DMS79 (cell line): ENCODE measurements around the gene ZNF618.
"Not testable (repeated sequence)": the region's sequence is repeated elsewhere in the genome, so short reads cannot be mapped to it uniquely, and the experiment has no call there.

ENCODE experiments used
- DNase-seq: peaks from one replicate; lab custom pipeline; 2025; lab: John Stamatoyannopoulos, UW

The ZNF618 gene

DNA sequence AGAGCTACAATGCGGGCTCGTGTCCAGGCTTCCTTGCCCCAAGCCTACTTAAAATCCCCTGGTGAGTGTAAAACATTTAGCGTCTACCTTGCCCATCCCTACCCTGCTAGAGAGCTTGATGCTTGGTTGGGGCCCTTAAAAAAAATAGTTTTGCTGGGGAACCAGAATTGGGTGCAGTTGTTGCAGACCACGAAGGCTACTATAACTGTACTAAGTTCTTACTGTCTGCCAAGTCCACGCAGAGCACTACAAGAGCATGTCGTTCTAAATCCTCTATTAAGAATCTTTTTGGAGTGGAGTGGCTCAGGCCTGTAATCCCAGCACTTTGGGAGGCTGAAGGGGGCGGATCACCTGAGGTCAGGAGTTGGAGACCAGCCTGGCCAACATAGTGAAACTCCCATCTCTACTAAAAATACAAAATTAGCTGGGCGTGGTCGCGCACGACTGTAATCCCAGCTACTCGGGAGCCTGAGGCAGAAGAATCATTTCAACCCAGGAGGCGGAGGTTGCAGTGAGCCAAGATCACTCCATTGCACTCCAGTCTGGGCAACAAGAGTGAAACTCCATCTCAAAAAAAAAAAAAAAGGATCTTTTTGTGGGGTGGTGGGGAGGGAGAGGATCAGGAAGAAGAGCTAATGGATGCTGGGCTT is 206.8 kb downstream of the ZNF618 start:
- not testable (repeated sequence) for DNase-seq

DNA sequence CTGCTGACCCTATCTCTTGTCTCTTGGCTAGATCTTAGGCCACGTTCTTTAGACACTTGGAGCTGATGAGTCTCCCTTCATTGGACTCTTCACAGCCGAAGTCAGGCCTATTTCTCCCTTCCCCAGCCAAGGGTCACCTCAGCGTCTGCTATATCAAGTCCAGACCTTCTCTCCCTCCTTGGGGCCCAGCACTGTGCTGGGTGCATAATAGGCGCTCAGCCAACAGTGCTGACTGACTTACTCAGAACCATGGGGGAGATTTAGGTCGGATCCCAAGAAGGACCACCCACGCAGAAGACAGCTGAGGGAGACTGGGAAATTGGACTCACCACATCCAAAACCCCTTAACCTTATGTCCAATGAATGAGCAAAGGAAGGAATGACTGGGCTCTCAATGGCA is 207.6 kb downstream of the ZNF618 start:
- no peak for DNase-seq

- no peak for DNase-seq
Measured at GRCh38 chr9:114084282-114085073, 208.4 kb downstream of the ZNF618 start.

GRCh38 chr9:114085387-114085789 is 209.3 kb downstream of the ZNF618 start:
- DNase-seq: no peak

- no peak for DNase-seq
Measured at GRCh38 chr9:114086009-114086408, 209.9 kb downstream of the ZNF618 start.

DNA sequence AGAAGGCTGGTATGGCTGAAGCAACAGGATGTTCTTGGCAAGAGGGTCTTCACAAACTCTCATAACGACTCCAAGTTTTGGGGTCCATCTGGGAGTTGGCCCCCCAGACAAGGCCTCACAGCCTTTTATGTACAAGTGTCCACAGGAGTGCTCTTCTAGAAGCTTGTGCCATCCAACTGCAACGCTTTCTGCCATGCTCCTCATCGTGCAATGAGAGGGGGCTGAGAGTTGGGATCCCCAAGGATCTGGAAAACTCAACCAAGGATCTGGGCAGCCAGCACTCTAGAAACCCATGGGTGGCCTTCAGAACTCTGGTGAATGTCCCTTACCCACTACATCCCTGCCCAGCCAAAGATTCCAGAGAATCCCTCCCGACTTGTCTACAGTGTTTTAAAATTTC is 210.5 kb downstream of the ZNF618 start:
- DNase-seq: no peak

DNA sequence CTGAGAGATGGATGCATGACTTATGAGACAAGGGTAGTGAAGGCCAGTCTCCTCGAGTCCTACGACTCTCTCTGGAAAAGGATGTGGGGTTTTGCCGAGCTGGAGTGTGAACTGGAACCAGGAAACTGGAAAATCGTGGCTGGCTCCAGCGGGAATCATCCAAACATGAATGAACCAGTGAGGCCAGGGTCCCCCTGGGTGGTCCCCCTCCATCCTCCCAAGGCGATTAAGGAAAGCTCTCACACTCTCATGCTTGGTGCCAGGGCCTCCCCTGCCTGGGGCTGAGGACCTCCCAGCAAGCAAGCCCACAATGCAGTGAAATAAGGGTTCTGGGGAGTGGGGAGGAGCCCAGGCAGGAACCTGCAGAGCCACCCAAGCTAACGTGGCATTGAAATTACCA is 211.6 kb downstream of the ZNF618 start:
- no peak for DNase-seq

GRCh38 chr9:114088571-114089170 is 212.6 kb downstream of the ZNF618 start:
- DNase-seq: no peak

DNA sequence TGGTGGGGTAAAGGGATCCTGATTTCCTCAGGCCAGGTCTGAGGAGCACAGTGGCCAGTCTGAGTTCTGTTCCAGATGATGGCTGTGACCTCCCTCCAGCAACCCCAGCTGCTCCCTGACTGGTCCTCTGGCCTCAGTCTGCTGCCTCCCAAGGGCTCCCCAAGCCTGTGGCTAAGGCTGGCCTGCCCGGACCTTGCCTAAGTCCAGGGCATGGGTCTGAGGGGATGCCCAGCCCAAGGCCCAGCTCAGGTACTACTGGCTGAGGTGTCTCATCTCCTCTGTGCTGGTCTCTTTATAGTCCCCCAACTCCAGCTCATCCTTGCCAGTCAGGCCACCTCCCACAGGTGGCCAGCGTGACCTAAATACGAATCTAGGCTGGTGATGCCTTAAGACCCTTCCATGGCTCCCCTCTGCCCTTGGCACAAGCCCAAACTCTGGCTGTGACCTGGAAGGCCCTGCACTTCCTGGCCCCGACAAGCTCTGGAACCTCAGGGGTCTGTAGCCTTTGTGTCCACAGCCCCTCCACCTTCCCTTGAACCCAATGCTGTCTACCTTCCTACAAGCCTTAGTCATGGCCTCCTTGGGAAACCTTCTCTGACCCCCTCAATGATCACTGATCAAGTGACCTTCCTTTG is 213.2 kb downstream of the ZNF618 start:
- no peak for DNase-seq

DNA sequence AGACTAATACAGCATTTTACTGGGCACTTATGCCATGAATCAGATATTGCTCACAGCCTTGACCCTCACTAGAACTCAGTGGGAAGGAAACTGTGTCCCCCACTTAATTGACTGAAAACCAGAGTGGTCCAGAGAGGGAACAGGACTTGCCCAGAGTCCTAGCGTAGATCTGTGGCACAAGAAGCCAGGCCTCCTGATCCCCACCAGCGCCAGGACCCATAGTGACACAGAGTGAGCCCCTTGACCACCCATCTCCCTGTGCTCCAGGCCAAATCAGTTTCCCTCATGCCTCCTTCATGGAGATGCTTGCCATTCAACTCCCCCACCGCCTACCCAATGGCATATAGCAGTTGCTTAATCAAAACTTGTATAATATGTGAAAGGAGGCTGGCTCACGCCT is 214.7 kb downstream of the ZNF618 start:
- DNase-seq: no peak

- DNase-seq: no peak
Measured at GRCh38 chr9:114091711-114092110, 215.6 kb downstream of the ZNF618 start.

DNA sequence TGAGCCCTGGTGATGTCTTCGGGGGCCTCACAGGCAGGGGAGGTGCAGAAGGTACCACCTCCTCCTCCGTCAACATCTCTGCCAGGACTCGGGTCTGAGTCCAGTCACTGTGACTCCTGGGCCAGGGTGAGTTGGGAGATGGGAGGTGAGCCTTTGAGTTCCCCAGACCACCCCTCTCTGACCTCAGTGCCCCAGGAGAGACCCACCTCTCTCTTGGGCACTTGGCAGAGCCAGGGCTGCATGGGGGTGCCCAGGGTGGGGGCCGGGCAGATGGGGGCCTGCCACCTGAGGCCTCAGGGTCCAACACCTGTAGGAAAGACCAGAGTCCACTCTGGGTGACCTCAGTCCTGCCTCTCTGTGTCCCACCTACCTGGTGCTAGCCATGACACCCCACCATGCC is 216.2 kb downstream of the ZNF618 start:
- DNase-seq: no peak

- DNase-seq: no peak
Measured at GRCh38 chr9:114093031-114093471, 216.9 kb downstream of the ZNF618 start.

- no peak for DNase-seq
Measured at GRCh38 chr9:114093761-114094505, 217.8 kb downstream of the ZNF618 start.

DNA sequence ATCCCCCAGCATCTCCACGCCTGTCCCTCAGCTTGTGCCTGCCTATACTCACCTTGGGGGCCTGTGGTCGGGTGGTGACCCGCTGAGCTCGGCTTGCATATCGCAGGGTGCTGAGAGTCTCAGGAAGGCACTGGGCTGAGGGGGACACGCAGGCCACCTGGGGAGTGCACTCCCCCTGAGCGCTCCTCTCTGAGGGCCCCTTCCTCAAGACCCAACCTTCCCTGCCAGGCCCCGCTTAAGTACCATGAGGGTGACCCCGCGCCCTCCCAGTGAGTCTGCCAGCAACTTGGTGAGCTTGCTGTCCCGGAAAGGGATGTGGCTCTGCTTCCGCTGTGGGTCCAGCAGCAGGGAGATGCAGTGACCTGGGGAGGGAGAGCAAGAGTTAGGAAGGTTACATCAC is 218.9 kb downstream of the ZNF618 start:
- DNase-seq: no peak

DNA sequence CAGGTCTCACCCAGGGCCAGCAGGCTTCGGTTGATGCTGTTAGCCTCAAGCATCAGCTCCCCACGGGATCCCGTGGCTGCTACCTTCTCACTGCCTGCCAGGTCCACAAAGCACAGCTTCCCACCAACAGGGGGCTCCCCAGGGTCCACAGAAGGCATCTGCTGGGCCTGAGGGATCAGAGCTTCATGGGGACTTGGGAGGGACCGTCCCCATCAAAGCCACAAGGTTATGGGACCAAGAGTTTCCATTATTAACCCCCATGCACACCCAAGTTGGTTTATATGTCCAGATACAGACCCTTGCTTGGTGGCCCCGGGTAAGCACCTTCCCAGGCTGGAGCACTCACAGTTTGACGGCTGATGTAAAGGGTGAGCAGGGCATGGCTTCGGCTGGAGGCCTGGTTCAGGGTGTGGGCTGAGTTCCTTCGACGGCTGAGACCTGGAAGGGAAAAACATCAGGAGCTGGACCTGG is 220.0 kb downstream of the ZNF618 start:
- DNase-seq: no peak

- no peak for DNase-seq
Measured at GRCh38 chr9:114096866-114097612, 220.9 kb downstream of the ZNF618 start.

DNA sequence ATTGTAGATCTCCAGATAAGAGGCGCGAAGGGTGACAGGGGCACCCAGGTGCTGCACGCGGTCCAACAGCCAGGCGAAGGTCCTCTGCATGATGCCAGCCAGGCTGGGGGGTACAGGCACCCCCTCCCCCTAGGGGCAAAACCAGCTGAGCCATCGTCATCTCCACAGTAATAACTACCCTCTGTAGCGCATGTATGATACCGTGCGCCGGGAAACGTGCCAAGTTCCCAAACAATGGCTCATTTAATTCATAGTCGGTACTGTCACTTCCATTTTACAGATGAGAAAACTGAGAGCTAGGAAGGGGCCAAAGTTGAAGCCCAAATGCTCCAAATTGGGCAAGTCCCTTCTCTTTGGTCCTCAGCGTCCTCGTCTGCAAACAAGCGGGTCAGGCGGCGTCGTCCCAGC is 221.5 kb downstream of the ZNF618 start:
- peak; percentile 11 for DNase-seq

GRCh38 chr9:114098021-114098935 is 222.2 kb downstream of the ZNF618 start:
- DNase-seq: peak; percentile 62
